H9 (cell line): ENCODE results near the gene TSACC. TPM values are rescaled to one million over a fixed set of nuclear protein-coding genes. Genes with fewer than 3 reads are reported as not detected.

Source experiments
- DNase-seq: peaks from one replicate; pipeline ENCODE4 v3.0.0-alpha.2; 2017
- H2AFZ ChIP-seq: one replicate; pipeline ENCODE4 v1.6.1; 2013; ENCODE audit warnings: mild to moderate bottlenecking, low read length, control low read depth, moderate library complexity
- H2AK5ac ChIP-seq: 2 replicates; pipeline ENCODE4 v1.6.1; 2013; ENCODE audit warnings: low read length, control low read depth, mixed read lengths; ENCODE audit not compliant: insufficient read length
- H2BK120ac ChIP-seq: one replicate; pipeline ENCODE4 v1.6.1; 2013; ENCODE audit warnings: low read depth, mild to moderate bottlenecking, low read length, control low read depth, inconsistent platforms; ENCODE audit not compliant: poor library complexity, severe bottlenecking
- H2BK12ac ChIP-seq: 2 replicates; pipeline ENCODE4 v1.6.1; 2013; ENCODE audit warnings: low read length, control low read depth, mixed read lengths, low read depth; ENCODE audit not compliant: insufficient read length
- H2BK15ac ChIP-seq: 2 replicates; pipeline ENCODE4 v1.6.1; 2013; ENCODE audit warnings: low read depth, low read length, control low read depth
- H2BK20ac ChIP-seq: one replicate; pipeline ENCODE4 v1.6.1; 2013; ENCODE audit warnings: low read depth, mild to moderate bottlenecking, low read length, control low read depth, inconsistent platforms; ENCODE audit not compliant: poor library complexity, severe bottlenecking
- H2BK5ac ChIP-seq: 2 replicates; pipeline ENCODE4 v1.6.1; 2013; ENCODE audit warnings: low read length, control low read depth, mixed read lengths; ENCODE audit not compliant: insufficient read length
- H3K14ac ChIP-seq: 2 replicates; pipeline ENCODE4 v1.6.1; 2013; ENCODE audit warnings: low read length, control low read depth; ENCODE audit not compliant: insufficient read depth
- H3K18ac ChIP-seq: 2 replicates; pipeline ENCODE4 v1.6.1; 2013; ENCODE audit warnings: low read depth, mild to moderate bottlenecking, mixed read lengths, low read length, control low read depth; ENCODE audit not compliant: insufficient read length
- H3K23ac ChIP-seq: 2 replicates; pipeline ENCODE4 v1.6.1; 2013; ENCODE audit warnings: low read length, control low read depth, mixed read lengths, low read depth; ENCODE audit not compliant: insufficient read length
- H3K23me2 ChIP-seq: 2 replicates; pipeline ENCODE4 v1.6.1; 2013; ENCODE audit warnings: low read depth, mild to moderate bottlenecking, mixed read lengths, low read length, control low read depth; ENCODE audit not compliant: insufficient read length, poor library complexity, severe bottlenecking
- H3K27ac ChIP-seq: 2 replicates; pipeline ENCODE4 v1.5.1; 2013; ENCODE audit warnings: low read length, control low read depth, mixed read lengths, low read depth; ENCODE audit not compliant: insufficient read length
- H3K27me3 ChIP-seq: 2 replicates; pipeline ENCODE4 v1.6.1; 2013; ENCODE audit warnings: low read length, control low read depth, inconsistent platforms; ENCODE audit not compliant: insufficient read depth
- H3K4ac ChIP-seq: 2 replicates; pipeline ENCODE4 v1.6.1; 2013; ENCODE audit warnings: low read depth, mild to moderate bottlenecking, control low read depth, inconsistent platforms, low read length, moderate library complexity
- H3K4me1 ChIP-seq: 2 replicates; pipeline ENCODE4 v1.6.1; 2013; ENCODE audit warnings: low read length, control low read depth, inconsistent platforms; ENCODE audit not compliant: insufficient read depth
- H3K4me2 ChIP-seq: 2 replicates; pipeline ENCODE4 v1.6.1; 2013; ENCODE audit warnings: low read length, control low read depth, mixed read lengths; ENCODE audit not compliant: insufficient read length, insufficient read depth
- H3K56ac ChIP-seq: 2 replicates; pipeline ENCODE4 v1.6.1; 2013; ENCODE audit warnings: low read depth, mild to moderate bottlenecking, mixed read lengths, low read length, control low read depth; ENCODE audit not compliant: insufficient read length
- H3K79me1 ChIP-seq: 2 replicates; pipeline ENCODE4 v1.6.1; 2013; ENCODE audit warnings: low read depth, mild to moderate bottlenecking, moderate library complexity, low read length, control low read depth, inconsistent platforms; ENCODE audit not compliant: insufficient read depth, poor library complexity, severe bottlenecking
- H3K79me2 ChIP-seq: 2 replicates; pipeline ENCODE4 v1.6.1; 2013; ENCODE audit warnings: low read length, control low read depth, inconsistent platforms; ENCODE audit not compliant: insufficient read depth
- H3K9ac ChIP-seq: 2 replicates; pipeline ENCODE4 v1.6.1; 2013; ENCODE audit warnings: low read length, control low read depth, mixed read lengths; ENCODE audit not compliant: insufficient read length; ENCODE audit errors: extremely low read depth
- H3K9me3 ChIP-seq: one replicate; pipeline ENCODE4 v1.6.1; 2013; ENCODE audit warnings: low read depth, low read length, inconsistent platforms; ENCODE audit not compliant: control insufficient read depth
- H3T11ph ChIP-seq: one replicate; pipeline ENCODE4 v1.6.1; 2013; ENCODE audit warnings: mild to moderate bottlenecking, low read length, control low read depth, inconsistent platforms
- H4K20me1 ChIP-seq: one replicate; pipeline ENCODE4 v1.6.1; 2013; ENCODE audit not compliant: control insufficient read depth, insufficient read length, insufficient read depth
- H4K5ac ChIP-seq: 2 replicates; pipeline ENCODE4 v1.6.1; 2013; ENCODE audit warnings: low read depth, mild to moderate bottlenecking, mixed read lengths, low read length, control low read depth; ENCODE audit not compliant: insufficient read length
- H4K8ac ChIP-seq: replicated peaks from 2 replicates; pipeline ENCODE4 v1.6.1; 2013; ENCODE audit warnings: low read length, control low read depth, mixed read lengths, low read depth; ENCODE audit not compliant: insufficient read length
- H4K91ac ChIP-seq: 2 replicates; pipeline ENCODE4 v1.6.1; 2013; ENCODE audit warnings: low read depth, mild to moderate bottlenecking, moderate library complexity, mixed read lengths, low read length, control low read depth; ENCODE audit not compliant: insufficient read length
- H3K27ac Mint-ChIP-seq, 3 experiments: 2 replicates in 2 of 3; 3 replicates in 1 of 3; pipeline ENCODE4 v1.8.0; 2020 to 2021; ENCODE audit warnings: mixed read lengths in 3 of 3, mild to moderate bottlenecking in 1 of 3, moderate library complexity in 1 of 3
- H3K27me3 Mint-ChIP-seq: 2 replicates; pipeline ENCODE4 v1.8.0; 2021; ENCODE audit warnings: low read depth, mild to moderate bottlenecking, moderate library complexity, mixed read lengths
- H3K36me3 Mint-ChIP-seq, 3 experiments: 2 replicates in 2 of 3; 3 replicates in 1 of 3; pipeline ENCODE4 v1.8.0; 2020 to 2021; ENCODE audit warnings: low read depth in 3 of 3, mixed read lengths in 3 of 3; ENCODE audit not compliant: insufficient read depth in 1 of 3
- H3K4me1 Mint-ChIP-seq, 2 experiments: 2 replicates each; pipeline ENCODE4 v1.8.0; 2020; ENCODE audit warnings: mixed read lengths in 2 of 2
- H3K4me3 Mint-ChIP-seq, 2 experiments: 2 replicates in 1 of 2; 3 replicates in 1 of 2; pipeline ENCODE4 v1.8.0; 2020 to 2021; ENCODE audit warnings: mild to moderate bottlenecking in 2 of 2, mixed read lengths in 2 of 2, moderate library complexity in 1 of 2
- H3K9me3 Mint-ChIP-seq, 2 experiments: 2 replicates in 1 of 2; 3 replicates in 1 of 2; pipeline ENCODE4 v1.8.0; 2020; ENCODE audit warnings: mild to moderate bottlenecking in 2 of 2, mixed read lengths in 2 of 2, moderate library complexity in 1 of 2
- WGBS: extraction: QIAGEN DNeasy Blood & Tissue Kit; methylation state at CpG from one replicate; pipeline ENCODE4 v1.1.7; 2013; ENCODE audit warnings: missing lambda C conversion rate, low lambda C conversion rate, mixed read lengths; ENCODE audit not compliant: insufficient read length; ENCODE audit errors: extremely low coverage; 5-methylcytosine and 5-hydroxymethylcytosine counted together
- total RNA-seq: library from RNA; stranded (reverse); gene quantifications from 2 replicates; pipeline ENCODE4 v1.2.1, GENCODE V29; 2021
- TF ChIP-seq, protein P1 (sequence below): fragments of 200-600 bp; sonication (generic); conservative IDR thresholded peaks from 3 replicates; pipeline ENCODE4 v1.8.0; 2021; ENCODE audit warnings: antibody characterized with exemption, mild to moderate bottlenecking

The TSACC gene
- total RNA-seq, 1 experiment from 2014 or later = 2.3 TPM

DNA sequence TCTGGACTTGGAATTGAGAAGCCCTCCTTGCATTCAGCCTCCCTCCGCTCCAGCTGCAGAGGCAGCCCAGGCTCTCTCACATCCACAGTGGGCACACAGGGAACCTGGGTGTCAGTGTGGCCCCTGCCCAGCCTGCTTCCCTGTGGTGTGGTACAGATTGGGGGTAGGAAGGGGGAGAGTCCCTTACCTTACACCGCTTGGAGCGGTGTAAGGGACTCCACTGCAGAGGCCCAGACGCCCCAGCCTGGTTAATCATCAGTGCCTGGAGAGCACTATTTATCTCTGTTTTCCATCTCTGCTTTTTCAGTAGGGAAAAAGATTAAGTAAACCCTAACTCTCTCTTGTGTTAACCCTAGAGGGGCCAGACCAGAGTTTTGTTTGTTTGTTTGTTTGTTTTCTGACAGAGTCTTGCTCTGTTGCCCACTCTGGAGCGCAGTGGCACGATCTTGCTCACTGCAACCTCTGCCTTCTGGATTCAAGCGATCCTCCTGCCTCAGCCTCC is 29.9 kb downstream of the TSACC start:
- DNase-seq = no peak

More for the DNA sequence above, 29.9 kb downstream of the TSACC start:
- no peak overlapping the region for H2AFZ ChIP-seq
- no peak overlapping the region for H2BK20ac ChIP-seq
- no peak overlapping the region for H3K9ac ChIP-seq
- H3T11ph ChIP-seq = no peak overlapping the region
- no peak overlapping the region for H4K5ac ChIP-seq
- H3K4me3 Mint-ChIP-seq = peak overlapping the region in 1 of 2 experiments; percentile 45; a peak in 1 of 5 replicates
- H3K27ac Mint-ChIP-seq = no peak overlapping the region
- no peaks in the 10 kb centered on the region; a peak in 1 of 7 replicates for H3K36me3 Mint-ChIP-seq
- no peaks in the 10 kb centered on the region for H3K9me3 ChIP-seq
- H3K4me1 Mint-ChIP-seq = peaks cover 19 to 32% of the 10 kb centered on the region in 2 experiments
- no peak overlapping the region for H2BK15ac ChIP-seq
- no peak overlapping the region for H2AK5ac ChIP-seq
- no peak overlapping the region for H4K8ac ChIP-seq
- H3K9me3 Mint-ChIP-seq = no peaks in the 10 kb centered on the region
- H3K14ac ChIP-seq = no peak overlapping the region
- TF ChIP-seq, protein P1, sequence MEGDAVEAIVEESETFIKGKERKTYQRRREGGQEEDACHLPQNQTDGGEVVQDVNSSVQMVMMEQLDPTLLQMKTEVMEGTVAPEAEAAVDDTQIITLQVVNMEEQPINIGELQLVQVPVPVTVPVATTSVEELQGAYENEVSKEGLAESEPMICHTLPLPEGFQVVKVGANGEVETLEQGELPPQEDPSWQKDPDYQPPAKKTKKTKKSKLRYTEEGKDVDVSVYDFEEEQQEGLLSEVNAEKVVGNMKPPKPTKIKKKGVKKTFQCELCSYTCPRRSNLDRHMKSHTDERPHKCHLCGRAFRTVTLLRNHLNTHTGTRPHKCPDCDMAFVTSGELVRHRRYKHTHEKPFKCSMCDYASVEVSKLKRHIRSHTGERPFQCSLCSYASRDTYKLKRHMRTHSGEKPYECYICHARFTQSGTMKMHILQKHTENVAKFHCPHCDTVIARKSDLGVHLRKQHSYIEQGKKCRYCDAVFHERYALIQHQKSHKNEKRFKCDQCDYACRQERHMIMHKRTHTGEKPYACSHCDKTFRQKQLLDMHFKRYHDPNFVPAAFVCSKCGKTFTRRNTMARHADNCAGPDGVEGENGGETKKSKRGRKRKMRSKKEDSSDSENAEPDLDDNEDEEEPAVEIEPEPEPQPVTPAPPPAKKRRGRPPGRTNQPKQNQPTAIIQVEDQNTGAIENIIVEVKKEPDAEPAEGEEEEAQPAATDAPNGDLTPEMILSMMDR = no peak
- H3K23me2 ChIP-seq = peaks cover 4% of the 10 kb centered on the region
- WGBS = no CpG with 5 or more reads among the region's 7 CpGs
- no peaks in the 10 kb centered on the region for H3K79me1 ChIP-seq
- no peak overlapping the region for H4K91ac ChIP-seq
- peaks cover 57% of the 10 kb centered on the region for H3K27me3 Mint-ChIP-seq
- H3K27ac ChIP-seq = no peak overlapping the region
- H3K4ac ChIP-seq = no peak overlapping the region
- H3K79me2 ChIP-seq = no peaks in the 10 kb centered on the region
- no peak overlapping the region for H3K23ac ChIP-seq
- no peak overlapping the region for H3K56ac ChIP-seq
- H3K18ac ChIP-seq = no peak overlapping the region
- H3K4me2 ChIP-seq = no peak overlapping the region
- no peak overlapping the region for H2BK120ac ChIP-seq
- H4K20me1 ChIP-seq = no peaks in the 10 kb centered on the region
- H2BK12ac ChIP-seq = no peak overlapping the region
- no peaks in the 10 kb centered on the region; the same call in 1 of the 2 replicates for H3K27me3 ChIP-seq
- H3K4me1 ChIP-seq = no peaks in the 10 kb centered on the region
- H2BK5ac ChIP-seq = no peak overlapping the region
